Measurements from ENCODE around the gene GPATCH2L. TPM values are rescaled to one million over a fixed set of nuclear protein-coding genes. Genes with fewer than 3 reads are reported as not detected.

Gene GPATCH2L
- total RNA-seq, 1 donor from 2014 or later = 115 TPM

GRCh38 chr14:76129851-76130576 lies 21.7 kb upstream of the GPATCH2L start:
- peaks cover 37% of the 10 kb centered on the region for H3K4me1 Mint-ChIP-seq (ENCODE audit: low read depth, unreplicated experiment)
- H3K36me3 Mint-ChIP-seq (ENCODE audit: unreplicated experiment) = peaks cover 5% of the 10 kb centered on the region
- DNase-seq = no peak
- H3K9me3 Mint-ChIP-seq (ENCODE audit: unreplicated experiment) = peaks cover 11% of the 10 kb centered on the region
- peaks cover 14% of the 10 kb centered on the region for H3K27me3 Mint-ChIP-seq (ENCODE audit: unreplicated experiment)
- H3K27ac Mint-ChIP-seq (ENCODE audit: unreplicated experiment) = peak overlapping the region; percentile 18
- no peak overlapping the region for H3K4me3 Mint-ChIP-seq (ENCODE audit: unreplicated experiment)
- TF ChIP-seq CTCF (IDR thresholded peaks at IDR 0.05; ENCODE audit: partially characterized antibody, unreplicated experiment) = no peak

- peaks cover 14% of the 10 kb centered on the region for H3K27me3 Mint-ChIP-seq (ENCODE audit: unreplicated experiment)
- DNase-seq = peak; percentile 56
- TF ChIP-seq CTCF (IDR thresholded peaks at IDR 0.05; ENCODE audit: partially characterized antibody, unreplicated experiment) = no peak
- peaks cover 7% of the 10 kb centered on the region for H3K9me3 Mint-ChIP-seq (ENCODE audit: unreplicated experiment)
- H3K4me1 Mint-ChIP-seq (ENCODE audit: low read depth, unreplicated experiment) = peaks cover 34% of the 10 kb centered on the region
- peak overlapping the region; percentile 74 for H3K4me3 Mint-ChIP-seq (ENCODE audit: unreplicated experiment)
- peaks cover 5% of the 10 kb centered on the region for H3K36me3 Mint-ChIP-seq (ENCODE audit: unreplicated experiment)
- peak overlapping the region; percentile 84 for H3K27ac Mint-ChIP-seq (ENCODE audit: unreplicated experiment)
Measured at GRCh38 chr14:76131071-76131965, 20.4 kb upstream of the GPATCH2L start.

- peaks cover 5% of the 10 kb centered on the region for H3K36me3 Mint-ChIP-seq (ENCODE audit: unreplicated experiment)
- H3K27me3 Mint-ChIP-seq (ENCODE audit: unreplicated experiment) = peaks cover 14% of the 10 kb centered on the region
- peaks cover 37% of the 10 kb centered on the region for H3K4me1 Mint-ChIP-seq (ENCODE audit: low read depth, unreplicated experiment)
- H3K4me3 Mint-ChIP-seq (ENCODE audit: unreplicated experiment) = peak overlapping the region; percentile 1
- TF ChIP-seq CTCF (IDR thresholded peaks at IDR 0.05; ENCODE audit: partially characterized antibody, unreplicated experiment) = no peak
- peaks cover 10% of the 10 kb centered on the region for H3K9me3 Mint-ChIP-seq (ENCODE audit: unreplicated experiment)
- H3K27ac Mint-ChIP-seq (ENCODE audit: unreplicated experiment) = no peak overlapping the region
- DNase-seq = no peak
Measured at GRCh38 chr14:76133103-76133502, 18.6 kb upstream of the GPATCH2L start.

- DNase-seq = no peak
- H3K4me3 Mint-ChIP-seq (ENCODE audit: unreplicated experiment) = no peak overlapping the region
- TF ChIP-seq CTCF (IDR thresholded peaks at IDR 0.05; ENCODE audit: partially characterized antibody, unreplicated experiment) = no peak
- H3K4me1 Mint-ChIP-seq (ENCODE audit: low read depth, unreplicated experiment) = peaks cover 40% of the 10 kb centered on the region
- peaks cover 9% of the 10 kb centered on the region for H3K9me3 Mint-ChIP-seq (ENCODE audit: unreplicated experiment)
- no peak overlapping the region for H3K27ac Mint-ChIP-seq (ENCODE audit: unreplicated experiment)
- peaks cover 14% of the 10 kb centered on the region for H3K27me3 Mint-ChIP-seq (ENCODE audit: unreplicated experiment)
- peaks cover 5% of the 10 kb centered on the region for H3K36me3 Mint-ChIP-seq (ENCODE audit: unreplicated experiment)
Measured at GRCh38 chr14:76134231-76134630, 17.5 kb upstream of the GPATCH2L start.
